ENCODE results near the gene MAGI1. TPM values are rescaled to one million over a fixed set of nuclear protein-coding genes. Genes with fewer than 3 reads are reported as not detected.

Gene MAGI1
- polyA plus RNA-seq, 10 donors, result 9.5 to 18.3 (median 14.3) TPM

DNA sequence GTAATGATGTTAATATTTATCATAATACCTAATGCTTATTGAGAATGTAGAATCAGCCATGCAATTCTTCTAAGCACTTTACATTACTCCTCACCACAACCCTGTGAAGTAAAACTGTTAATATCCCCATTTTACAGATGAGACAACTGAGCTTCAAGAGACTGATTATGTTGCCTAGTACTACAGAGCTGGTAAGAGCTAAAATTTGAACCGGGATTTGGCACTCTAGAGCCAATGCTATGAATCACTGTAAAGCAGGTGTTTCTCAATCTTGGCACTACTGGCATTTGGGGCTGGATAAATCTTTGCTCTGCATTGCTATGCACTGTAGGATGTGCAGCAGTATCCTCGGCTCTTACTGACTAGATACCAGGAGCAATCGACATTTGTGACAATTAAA lies 367.7 kb downstream of the MAGI1 start:
- DNase-seq, result no peak

DNA sequence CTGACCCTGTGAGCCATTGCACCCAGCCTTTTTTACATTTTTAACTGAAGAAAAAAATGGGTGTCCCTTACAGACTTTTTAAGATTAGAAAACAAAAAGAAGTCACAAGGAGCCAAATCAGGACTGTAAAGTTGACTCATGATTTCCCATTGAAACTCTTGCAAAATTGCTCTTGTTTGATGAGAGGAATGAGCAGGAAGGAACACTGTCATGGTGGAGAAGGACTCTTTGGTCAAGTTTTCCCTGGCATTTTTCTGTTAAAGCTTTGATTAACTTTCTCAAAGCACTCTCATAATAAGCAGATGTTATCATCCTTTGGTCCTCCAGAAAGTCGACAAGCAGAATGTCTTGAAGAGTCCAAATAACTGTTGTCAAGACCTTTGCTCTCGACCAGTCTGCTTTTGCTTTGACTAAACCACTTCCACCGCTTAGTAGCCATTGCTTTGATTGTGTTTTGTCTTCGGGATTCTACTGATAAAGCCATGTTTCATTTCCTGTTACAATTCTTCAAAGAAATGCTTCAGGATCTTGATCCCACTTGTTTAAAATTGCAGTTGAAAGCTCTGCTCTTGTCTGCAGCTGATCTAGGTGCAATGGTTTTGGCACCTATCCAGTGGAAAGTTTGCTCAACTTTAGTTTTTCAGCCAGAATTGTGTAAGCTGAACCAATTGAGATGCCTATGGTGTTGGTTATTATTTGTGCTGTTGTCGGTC lies 369.4 kb downstream of the MAGI1 start:
- DNase-seq, result peak in 1 of 3 donors; percentile 8

GRCh38 chr3:65667963-65668362 lies 370.8 kb downstream of the MAGI1 start:
- DNase-seq, result no peak

DNA sequence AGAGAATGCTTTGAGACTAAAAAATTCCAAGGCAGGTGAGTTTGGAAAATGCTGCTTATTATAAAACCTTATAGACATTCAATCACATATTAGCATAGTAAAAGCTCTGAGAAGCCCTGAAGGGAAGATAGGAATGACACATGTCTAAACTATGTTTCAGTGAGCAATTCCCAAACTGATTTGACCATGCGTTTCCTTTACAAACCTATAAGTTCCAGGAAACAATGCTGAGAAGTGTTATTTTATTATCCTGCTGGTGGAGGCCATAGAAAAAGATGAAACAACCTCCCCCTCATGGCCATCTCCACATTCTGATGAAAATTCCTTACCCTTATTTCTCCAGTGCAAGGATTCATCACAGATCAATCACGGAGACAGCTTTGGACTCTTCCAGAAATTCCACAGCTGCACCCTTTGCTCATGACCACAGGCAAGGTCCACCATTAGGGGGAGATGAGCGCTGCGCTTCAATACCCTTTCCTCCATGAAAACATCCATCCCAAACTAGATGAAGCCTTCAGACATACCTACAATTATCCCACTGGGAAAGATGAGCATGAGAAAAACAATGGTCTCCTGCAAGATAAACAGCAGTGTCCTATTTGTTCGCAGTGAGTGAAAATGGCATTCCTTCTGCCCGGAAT lies 372.1 kb downstream of the MAGI1 start:
- DNase-seq, result peak in 2 of 3 donors; percentile 22 to 53

DNA sequence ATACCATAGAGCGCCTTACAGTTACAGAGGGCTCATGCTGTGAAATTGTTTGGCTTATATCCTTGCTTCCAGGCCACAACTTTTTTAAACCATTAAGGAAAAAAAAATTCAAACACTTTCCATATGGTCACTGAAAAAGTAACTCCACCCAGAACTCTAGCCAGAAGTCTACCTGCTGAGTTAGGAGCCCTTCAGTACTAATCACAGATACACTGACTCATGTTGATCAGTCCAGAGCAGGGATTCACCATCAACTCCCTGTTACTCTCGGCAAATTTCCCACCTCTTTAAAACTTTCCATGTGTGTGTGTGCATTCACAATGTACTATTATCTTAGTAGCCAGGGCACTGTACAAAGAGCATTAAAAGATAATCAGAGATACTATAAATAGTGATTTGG lies 372.8 kb downstream of the MAGI1 start:
- DNase-seq, result peak in 2 of 3 donors; percentile 28 to 43

DNA sequence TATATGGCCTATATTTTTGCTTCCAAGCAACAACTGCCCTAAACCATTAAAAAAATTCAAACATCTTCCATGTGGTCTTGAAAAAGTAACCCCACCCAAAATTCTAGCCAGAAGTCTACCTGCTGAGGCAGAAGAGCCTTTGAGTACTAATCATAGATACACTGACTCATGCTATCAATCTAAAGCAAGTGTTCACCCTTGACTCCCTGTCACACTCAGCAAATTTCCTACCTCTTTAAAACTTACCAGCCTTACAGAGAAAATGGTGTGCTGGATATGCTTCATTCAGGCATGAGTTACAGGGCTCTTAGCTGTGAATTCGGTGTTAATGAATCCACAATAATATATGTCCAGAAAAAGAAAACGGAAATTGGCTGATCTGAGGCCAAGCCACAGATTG lies 373.8 kb downstream of the MAGI1 start:
- DNase-seq, result no peak

- DNase-seq, result no peak
Measured at GRCh38 chr3:65664446-65664845, 374.3 kb downstream of the MAGI1 start.

DNA sequence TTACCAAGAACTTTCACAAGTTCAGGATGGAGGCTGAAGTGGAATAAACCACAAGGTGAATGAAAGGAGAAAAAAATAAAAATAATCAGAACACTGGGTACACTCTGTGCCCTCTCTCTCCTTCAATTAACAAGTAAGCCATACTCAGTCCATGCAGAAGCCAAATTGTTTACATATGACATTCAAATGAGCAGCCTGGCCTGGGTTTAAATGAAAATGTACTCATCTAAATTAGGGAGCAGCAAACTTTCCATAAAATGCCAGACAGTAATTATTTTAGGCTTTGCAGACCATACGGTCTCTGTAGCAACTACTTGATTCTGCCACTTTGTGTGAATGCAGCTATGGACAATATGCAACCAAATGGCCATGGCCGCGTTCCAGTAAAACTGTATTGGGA lies 376.6 kb downstream of the MAGI1 start:
- no peak for DNase-seq

GRCh38 chr3:65660000-65660598 lies 378.6 kb downstream of the MAGI1 start:
- DNase-seq, result no peak

DNA sequence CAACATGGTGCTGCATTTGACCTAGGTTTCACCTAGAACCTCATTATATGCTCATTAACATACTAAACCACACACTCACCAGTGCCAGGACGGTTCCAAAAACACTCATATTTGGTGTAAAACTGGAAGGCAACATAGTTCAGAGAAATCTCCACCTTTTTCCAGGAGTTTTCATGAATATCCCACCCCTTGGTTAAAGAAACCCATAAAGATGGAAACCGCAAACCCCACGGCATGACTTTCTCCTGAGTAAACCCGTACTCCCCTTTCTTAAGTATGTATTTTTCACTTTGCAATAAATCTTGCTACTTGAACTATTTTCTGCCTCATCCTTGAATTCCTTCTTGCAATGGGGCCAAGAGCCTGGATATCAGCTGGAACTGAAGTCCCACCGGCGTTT lies 379.3 kb downstream of the MAGI1 start:
- no peak for DNase-seq

DNA sequence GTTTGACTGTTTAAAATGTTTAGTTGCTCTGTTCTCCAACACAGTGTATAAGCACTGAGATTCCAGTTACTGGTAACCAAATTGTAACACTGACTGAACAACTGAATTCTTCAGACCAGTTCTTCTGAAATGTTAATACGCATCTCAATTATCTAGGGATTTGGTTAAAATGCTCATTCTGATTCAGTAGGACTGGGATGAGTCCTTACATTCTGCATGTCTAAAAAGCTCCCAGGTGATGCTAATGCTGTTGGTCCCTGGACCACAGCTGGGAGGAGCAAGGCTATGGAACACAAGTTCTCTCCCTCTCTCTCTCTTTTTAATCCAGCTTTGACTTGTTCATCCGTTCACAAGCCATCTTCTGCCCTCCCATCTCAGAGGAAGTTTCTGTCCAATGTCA lies 380.3 kb downstream of the MAGI1 start:
- no peak for DNase-seq

DNA sequence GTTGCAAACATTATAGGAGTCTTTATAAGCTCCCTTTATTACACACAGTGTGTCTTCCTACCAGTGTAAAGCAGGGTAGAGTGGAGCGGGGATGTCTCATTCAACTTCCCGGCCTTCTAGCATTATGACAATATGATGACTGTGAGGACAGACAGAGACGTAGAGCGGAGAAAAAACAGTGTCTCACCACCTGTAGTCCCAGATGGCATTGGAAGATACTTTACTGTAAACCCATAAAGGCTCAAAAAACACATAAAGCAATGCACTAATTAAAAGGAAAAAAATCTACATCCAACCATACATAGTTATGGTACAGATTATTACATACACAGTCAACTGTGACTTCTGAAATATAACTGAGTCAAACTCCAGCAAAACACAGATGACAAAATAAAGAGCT lies 383.7 kb downstream of the MAGI1 start:
- no peak for DNase-seq

GRCh38 chr3:65653731-65654130 lies 385.0 kb downstream of the MAGI1 start:
- no peak for DNase-seq

- no peak for DNase-seq
Measured at GRCh38 chr3:65650247-65650646, 388.5 kb downstream of the MAGI1 start.

- DNase-seq, result no peak
Measured at GRCh38 chr3:65647369-65647768, 391.3 kb downstream of the MAGI1 start.

DNA sequence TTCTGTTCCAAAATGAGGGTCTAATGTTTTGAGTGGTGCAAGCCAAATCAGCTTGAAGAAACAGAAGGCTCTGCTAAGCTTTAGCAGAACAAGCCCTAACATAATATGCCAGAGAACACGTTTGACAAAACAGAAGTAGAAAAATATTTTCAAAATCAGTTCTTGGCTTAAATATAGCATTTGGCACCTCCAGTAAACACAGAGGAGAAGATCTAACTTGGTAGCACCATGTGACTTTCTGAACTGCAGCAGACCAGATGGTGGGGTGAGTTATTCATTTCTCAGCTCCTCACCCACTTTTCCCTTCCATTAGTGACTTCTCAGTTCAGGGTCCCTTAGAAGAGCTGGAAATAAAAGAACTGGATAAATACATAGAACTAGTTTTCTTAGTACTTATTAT lies 395.8 kb downstream of the MAGI1 start:
- no peak for DNase-seq

DNA sequence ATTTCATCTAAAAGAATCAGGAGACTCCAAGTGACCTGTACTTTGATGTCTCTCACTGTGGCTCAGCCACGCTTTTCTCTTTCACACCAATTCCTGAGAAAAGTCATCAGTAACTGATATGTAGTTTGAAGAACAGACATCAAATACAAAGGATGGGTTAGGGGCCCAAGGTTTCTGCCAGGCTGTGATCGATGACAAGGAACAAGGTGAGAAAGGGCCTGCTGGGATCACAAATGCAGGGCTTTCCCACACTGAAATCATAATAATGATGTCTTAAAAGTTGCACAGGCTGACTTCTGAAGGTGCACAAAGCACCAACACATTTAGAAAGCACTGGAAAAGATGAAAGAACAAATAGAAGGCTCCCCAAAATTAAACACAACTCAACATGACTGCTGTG lies 396.9 kb downstream of the MAGI1 start:
- no peak for DNase-seq

GRCh38 chr3:65641045-65641444 lies 397.7 kb downstream of the MAGI1 start:
- no peak for DNase-seq

DNA sequence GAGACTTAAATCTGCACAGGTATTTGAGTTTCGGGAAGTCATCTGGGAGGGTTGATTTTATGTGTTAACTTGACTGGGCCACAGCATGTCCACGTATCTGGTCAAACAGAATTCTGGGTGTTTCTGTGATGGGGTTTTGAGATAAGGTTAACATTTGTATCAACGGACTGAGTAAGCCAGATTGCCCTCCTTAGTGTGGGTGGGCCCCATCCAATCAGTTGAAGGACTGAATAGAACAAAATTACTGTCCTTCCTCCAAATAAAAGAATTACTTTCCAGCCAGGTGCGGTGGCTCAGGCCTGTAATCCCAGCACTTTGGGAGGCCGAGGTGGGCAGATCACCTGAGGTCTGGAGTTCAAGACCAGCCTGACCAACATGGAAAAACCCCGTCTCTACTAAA lies 399.3 kb downstream of the MAGI1 start:
- no peak for DNase-seq

DNA sequence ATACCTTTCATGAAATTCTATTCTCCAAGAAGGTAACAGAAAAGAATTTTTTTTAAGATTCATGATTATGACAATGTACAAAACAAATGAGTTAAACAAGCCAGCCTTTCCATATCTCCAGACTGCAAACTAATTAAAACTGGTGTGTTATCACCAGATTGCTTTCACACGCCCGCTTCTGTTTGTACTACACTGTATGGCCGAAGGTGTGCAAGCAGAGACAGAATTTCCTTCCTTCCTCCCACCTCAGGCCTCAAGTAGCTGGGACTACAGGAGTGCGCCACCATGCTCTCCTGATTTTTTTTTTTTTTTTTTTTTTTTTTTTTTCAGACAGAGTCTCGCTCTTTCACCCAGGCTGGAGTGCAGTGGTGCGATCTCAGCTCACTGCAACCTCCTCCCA lies 400.4 kb downstream of the MAGI1 start:
- DNase-seq, result no peak

DNA sequence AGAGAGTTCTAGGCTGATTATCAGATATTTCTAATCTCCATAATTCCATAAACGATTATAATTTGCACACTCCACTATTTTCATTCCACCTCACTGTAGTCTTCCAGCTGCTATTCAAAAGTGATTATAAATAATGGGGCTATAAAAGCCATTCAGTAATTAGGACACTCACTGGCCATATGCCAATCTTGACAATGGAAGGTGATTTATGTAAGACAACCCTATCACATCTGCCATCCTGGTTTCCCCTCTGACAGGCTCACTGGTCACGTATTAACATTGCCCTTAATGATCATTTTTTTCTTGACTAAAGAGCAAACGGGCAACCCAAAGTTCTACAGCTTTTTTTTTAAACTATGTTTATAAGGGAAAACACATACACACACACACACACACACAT lies 402.4 kb downstream of the MAGI1 start:
- no peak for DNase-seq

GRCh38 chr3:65635657-65636056 lies 403.1 kb downstream of the MAGI1 start:
- no peak for DNase-seq

GRCh38 chr3:65633018-65633638 lies 405.6 kb downstream of the MAGI1 start:
- DNase-seq, result no peak

Data from muscle of back (tissue), 11 donors.